GM12878 (cell line): Measurements from ENCODE around the gene PFKP. TPM values are rescaled to one million over a fixed set of nuclear protein-coding genes. Genes with fewer than 3 reads are reported as not detected.
A peak's percentile ranks its signal among the peaks of the same experiment; 100 is the strongest.

ENCODE experiments used
- BACH1 ChIP-seq: fragments of 450-650 bp; IDR thresholded peaks from 2 replicates; pipeline ENCODE4 v1.6.1; 2017; ENCODE audit warnings: mild to moderate bottlenecking, borderline replicate concordance
- CREB1 ChIP-seq: IDR thresholded peaks from 2 replicates; pipeline ENCODE4 v1.6.1; 2012; ENCODE audit warnings: low read depth, mild to moderate bottlenecking, inconsistent platforms
- CREM ChIP-seq: IDR thresholded peaks from 2 replicates; pipeline ENCODE4 v1.6.1; 2014; ENCODE audit warnings: antibody characterized with exemption, low read depth
- E2F8 ChIP-seq: fragments of 450-650 bp; IDR thresholded peaks from 2 replicates; pipeline ENCODE4 v1.6.1; 2018; ENCODE audit warnings: mild to moderate bottlenecking, low read depth, moderate library complexity; ENCODE audit not compliant: partially characterized antibody
- FOXK2 ChIP-seq: fragments of 450-650 bp; IDR thresholded peaks from 2 replicates; pipeline ENCODE4 v1.6.1; 2017; ENCODE audit warnings: mild to moderate bottlenecking, moderate library complexity
- GABPA ChIP-seq: IDR thresholded peaks from 2 replicates; pipeline ENCODE4 v1.6.1; 2014; ENCODE audit warnings: antibody characterized with exemption, low read depth, mild to moderate bottlenecking, inconsistent platforms
- JUNB ChIP-seq: IDR thresholded peaks from 2 replicates; pipeline ENCODE4 v1.6.1; 2016; ENCODE audit warnings: antibody characterized with exemption, mild to moderate bottlenecking
- KDM1A ChIP-seq: fragments of 200-600 bp; sonication (generic); IDR thresholded peaks from 2 replicates; pipeline ENCODE4 v1.6.1; 2016; ENCODE audit warnings: borderline replicate concordance
- MTA3 ChIP-seq: IDR thresholded peaks from 2 replicates; pipeline ENCODE4 v1.6.1; 2012; ENCODE audit warnings: low read length, inconsistent platforms, borderline replicate concordance
- MYC ChIP-seq: IDR thresholded peaks from 2 replicates; pipeline ENCODE4 v1.6.1; 2011; ENCODE audit warnings: mild to moderate bottlenecking, low read length, moderate library complexity, inconsistent platforms; ENCODE audit not compliant: insufficient read depth, insufficient replicate concordance, insufficient read length, severe bottlenecking
- NR2C1 ChIP-seq: fragments of 450-650 bp; IDR thresholded peaks from 2 replicates; pipeline ENCODE4 v1.6.1; 2017; ENCODE audit warnings: antibody characterized with exemption, mild to moderate bottlenecking, moderate library complexity
- PBX3 ChIP-seq: IDR thresholded peaks from 2 replicates; pipeline ENCODE4 v1.6.1; 2011; ENCODE audit warnings: mild to moderate bottlenecking, low read depth, low read length, moderate library complexity; ENCODE audit not compliant: insufficient replicate concordance
- RBBP5 ChIP-seq: fragments of 200-600 bp; sonication (generic); conservative IDR thresholded peaks from 2 replicates; pipeline ENCODE4 v1.6.1; 2016
- SIN3A ChIP-seq: IDR thresholded peaks from 2 replicates; pipeline ENCODE4 v1.6.1; 2012; ENCODE audit warnings: low read depth, low read length, improper control_type of control experiment
- SMAD1 ChIP-seq: fragments of 450-650 bp; IDR thresholded peaks from 2 replicates; pipeline ENCODE4 v1.6.1; 2018; ENCODE audit warnings: mild to moderate bottlenecking, low read depth; ENCODE audit not compliant: partially characterized antibody
- SPI1 ChIP-seq: IDR thresholded peaks from 2 replicates; pipeline ENCODE4 v1.6.1; 2011; ENCODE audit warnings: low read depth, mild to moderate bottlenecking, low read length, moderate library complexity, borderline replicate concordance; ENCODE audit not compliant: insufficient read depth
- SUPT20H ChIP-seq: IDR thresholded peaks from 2 replicates; pipeline ENCODE4 v1.6.1; 2011; ENCODE audit warnings: low read depth, mild to moderate bottlenecking, low read length, moderate library complexity, borderline replicate concordance; ENCODE audit not compliant: control insufficient read depth
- polyA plus RNA-seq, 11 experiments: library from polyadenylated mRNA; depleted of rRNA in 4 of 11; unstranded in 6 of 11; stranded (reverse) in 5 of 11; fragments of >200 nt; fragmentation: Nextera tagmentation in 4 of 11; fragmentation: Illumina TruSeq in 1 of 11; extraction: Ambion mirVana in 4 of 11; extraction: Trizol in 1 of 11; gene quantifications; 1 replicate in 1 of 11; 2 replicates in 10 of 11; pipeline versions ENCODE4 v1.2.1 to v1.2.3, GENCODE V29; 2011 to 2016; ENCODE audit warnings: inconsistent platforms in 2 of 11, missing spikeins in 2 of 11, low read depth in 1 of 11
- total RNA-seq, 4 experiments: library from RNA; depleted of rRNA in 3 of 4; stranded (reverse); fragments of >200 nt in 3 of 4; fragmentation: Illumina TruSeq in 1 of 4; extraction: Trizol in 1 of 4; gene quantifications; 2 replicates each; pipeline versions ENCODE4 v1.2.1 to v1.2.3, GENCODE V29; 2013 to 2021
- TF ChIP-seq, protein P1 (sequence below): fragments of 450-650 bp; IDR thresholded peaks from 2 replicates; pipeline ENCODE4 v1.6.1; 2016; ENCODE audit warnings: mild to moderate bottlenecking
- TF ChIP-seq, protein P2 (sequence below): IDR thresholded peaks from 2 replicates; pipeline ENCODE4 v1.6.1; 2012; ENCODE audit warnings: improper control_type of control experiment, low read depth, low read length; ENCODE audit not compliant: insufficient replicate concordance

PFKP gene
- total and polyA plus RNA-seq, 10 of the 15 experiments (the other 5 are each of a cell fraction or from before 2014, with no cell fraction given), result 27.0 to 145 (median 95.7) TPM

GRCh38 chr10:3172446-3173170 lies 105.3 kb downstream of the PFKP start, which contains the start of gene PITRM1 (continued):
- peak; percentile 67; the same call in 1 of the 2 replicates for TF ChIP-seq BACH1
- peak; percentile 35 for TF ChIP-seq PBX3
- no peak for TF ChIP-seq SMAD1
- no peak for TF ChIP-seq RBBP5
- TF ChIP-seq NR2C1, result peak; percentile 81
- TF ChIP-seq CREB1, result peak; percentile 66
- TF ChIP-seq MTA3, result no peak
- peak; percentile 69; the same call in 1 of the 2 replicates for TF ChIP-seq SPI1
- no peak for TF ChIP-seq KDM1A
- TF ChIP-seq, protein P1, sequence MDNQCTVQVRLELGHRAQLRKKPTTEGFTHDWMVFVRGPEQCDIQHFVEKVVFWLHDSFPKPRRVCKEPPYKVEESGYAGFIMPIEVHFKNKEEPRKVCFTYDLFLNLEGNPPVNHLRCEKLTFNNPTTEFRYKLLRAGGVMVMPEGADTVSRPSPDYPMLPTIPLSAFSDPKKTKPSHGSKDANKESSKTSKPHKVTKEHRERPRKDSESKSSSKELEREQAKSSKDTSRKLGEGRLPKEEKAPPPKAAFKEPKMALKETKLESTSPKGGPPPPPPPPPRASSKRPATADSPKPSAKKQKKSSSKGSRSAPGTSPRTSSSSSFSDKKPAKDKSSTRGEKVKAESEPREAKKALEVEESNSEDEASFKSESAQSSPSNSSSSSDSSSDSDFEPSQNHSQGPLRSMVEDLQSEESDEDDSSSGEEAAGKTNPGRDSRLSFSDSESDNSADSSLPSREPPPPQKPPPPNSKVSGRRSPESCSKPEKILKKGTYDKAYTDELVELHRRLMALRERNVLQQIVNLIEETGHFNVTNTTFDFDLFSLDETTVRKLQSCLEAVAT, result no peak
- TF ChIP-seq CREM, result peak; percentile 74
- no peak for TF ChIP-seq FOXK2
- TF ChIP-seq JUNB, result no peak
- no peak for TF ChIP-seq SUPT20H
- peak; percentile 42; the same call in 1 of the 2 replicates for TF ChIP-seq SIN3A
- no peak for TF ChIP-seq GABPA
- no peak for TF ChIP-seq MYC
- TF ChIP-seq, protein P2, sequence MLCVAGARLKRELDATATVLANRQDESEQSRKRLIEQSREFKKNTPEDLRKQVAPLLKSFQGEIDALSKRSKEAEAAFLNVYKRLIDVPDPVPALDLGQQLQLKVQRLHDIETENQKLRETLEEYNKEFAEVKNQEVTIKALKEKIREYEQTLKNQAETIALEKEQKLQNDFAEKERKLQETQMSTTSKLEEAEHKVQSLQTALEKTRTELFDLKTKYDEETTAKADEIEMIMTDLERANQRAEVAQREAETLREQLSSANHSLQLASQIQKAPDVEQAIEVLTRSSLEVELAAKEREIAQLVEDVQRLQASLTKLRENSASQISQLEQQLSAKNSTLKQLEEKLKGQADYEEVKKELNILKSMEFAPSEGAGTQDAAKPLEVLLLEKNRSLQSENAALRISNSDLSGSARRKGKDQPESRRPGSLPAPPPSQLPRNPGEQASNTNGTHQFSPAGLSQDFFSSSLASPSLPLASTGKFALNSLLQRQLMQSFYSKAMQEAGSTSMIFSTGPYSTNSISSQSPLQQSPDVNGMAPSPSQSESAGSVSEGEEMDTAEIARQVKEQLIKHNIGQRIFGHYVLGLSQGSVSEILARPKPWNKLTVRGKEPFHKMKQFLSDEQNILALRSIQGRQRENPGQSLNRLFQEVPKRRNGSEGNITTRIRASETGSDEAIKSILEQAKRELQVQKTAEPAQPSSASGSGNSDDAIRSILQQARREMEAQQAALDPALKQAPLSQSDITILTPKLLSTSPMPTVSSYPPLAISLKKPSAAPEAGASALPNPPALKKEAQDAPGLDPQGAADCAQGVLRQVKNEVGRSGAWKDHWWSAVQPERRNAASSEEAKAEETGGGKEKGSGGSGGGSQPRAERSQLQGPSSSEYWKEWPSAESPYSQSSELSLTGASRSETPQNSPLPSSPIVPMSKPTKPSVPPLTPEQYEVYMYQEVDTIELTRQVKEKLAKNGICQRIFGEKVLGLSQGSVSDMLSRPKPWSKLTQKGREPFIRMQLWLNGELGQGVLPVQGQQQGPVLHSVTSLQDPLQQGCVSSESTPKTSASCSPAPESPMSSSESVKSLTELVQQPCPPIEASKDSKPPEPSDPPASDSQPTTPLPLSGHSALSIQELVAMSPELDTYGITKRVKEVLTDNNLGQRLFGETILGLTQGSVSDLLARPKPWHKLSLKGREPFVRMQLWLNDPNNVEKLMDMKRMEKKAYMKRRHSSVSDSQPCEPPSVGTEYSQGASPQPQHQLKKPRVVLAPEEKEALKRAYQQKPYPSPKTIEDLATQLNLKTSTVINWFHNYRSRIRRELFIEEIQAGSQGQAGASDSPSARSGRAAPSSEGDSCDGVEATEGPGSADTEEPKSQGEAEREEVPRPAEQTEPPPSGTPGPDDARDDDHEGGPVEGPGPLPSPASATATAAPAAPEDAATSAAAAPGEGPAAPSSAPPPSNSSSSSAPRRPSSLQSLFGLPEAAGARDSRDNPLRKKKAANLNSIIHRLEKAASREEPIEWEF, result no peak
- no peak for TF ChIP-seq E2F8
